Body of pancreas (tissue), 4 donors: ENCODE measurements around the gene TBX4.

ENCODE experiments used
- CTCF ChIP-seq, 7 experiments: fragments of 450-650 bp in 4 of 7; fragments of 200-600 bp in 3 of 7; sonication (generic) in 3 of 7; IDR thresholded peaks; one replicate each; pipeline ENCODE4 v1.5.1; 2016 to 2019; ENCODE audit warnings: antibody characterized with exemption in 7 of 7
- POLR2A ChIP-seq, 3 donors: fragments of 450-650 bp; IDR thresholded peaks; one replicate each; pipeline ENCODE4 v1.6.1; 2016; ENCODE audit warnings: antibody characterized with exemption in 3 of 3, mild to moderate bottlenecking in 2 of 3

- TF ChIP-seq CTCF (IDR thresholded peaks at IDR 0.05) (no peak), POLR2A (IDR thresholded peaks at IDR 0.05) (no peak)
These were observed 17.3 kb downstream of the TBX4 start for GRCh38 chr17:61469474-61469873.
